GM19240 (cell line): ENCODE measurements around the gene COX8C.
"Not testable (repeated sequence)": the region's sequence is repeated elsewhere in the genome, so short reads cannot be mapped to it uniquely, and the experiment has no call there.

Experiments used
- DNase-seq: peaks from one replicate; pipeline ENCODE4 v3.0.0; 2011; ENCODE audit warnings: low spot score; ENCODE audit not compliant: insufficient read length

The COX8C gene

DNA sequence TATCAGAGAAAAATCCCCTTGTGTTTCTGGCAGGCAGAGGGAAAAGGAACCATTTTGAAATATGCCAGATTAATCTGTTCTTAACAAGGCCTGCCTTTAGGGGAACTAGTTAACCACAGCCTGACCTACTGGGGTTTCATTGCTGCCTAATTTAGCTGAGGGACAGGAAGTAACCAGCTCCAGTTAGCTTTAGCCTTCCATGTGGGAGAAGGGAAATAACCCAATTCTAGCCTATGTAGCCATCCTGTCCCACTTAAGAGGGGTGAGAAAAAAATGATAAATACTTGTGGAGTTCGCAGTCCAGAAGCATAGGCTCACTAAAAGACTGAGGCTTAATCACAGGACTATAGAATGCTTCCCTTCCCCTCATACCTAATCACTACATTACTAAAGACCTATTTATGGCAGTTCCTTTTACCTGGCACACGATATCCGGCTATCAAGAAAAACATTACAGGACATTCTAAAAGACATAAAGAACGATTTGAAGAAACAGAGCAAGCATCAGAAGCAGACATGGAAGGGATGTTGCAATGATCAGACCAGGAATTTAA is 22.8 kb downstream of the COX8C start:
- DNase-seq = peak; percentile 11

DNA sequence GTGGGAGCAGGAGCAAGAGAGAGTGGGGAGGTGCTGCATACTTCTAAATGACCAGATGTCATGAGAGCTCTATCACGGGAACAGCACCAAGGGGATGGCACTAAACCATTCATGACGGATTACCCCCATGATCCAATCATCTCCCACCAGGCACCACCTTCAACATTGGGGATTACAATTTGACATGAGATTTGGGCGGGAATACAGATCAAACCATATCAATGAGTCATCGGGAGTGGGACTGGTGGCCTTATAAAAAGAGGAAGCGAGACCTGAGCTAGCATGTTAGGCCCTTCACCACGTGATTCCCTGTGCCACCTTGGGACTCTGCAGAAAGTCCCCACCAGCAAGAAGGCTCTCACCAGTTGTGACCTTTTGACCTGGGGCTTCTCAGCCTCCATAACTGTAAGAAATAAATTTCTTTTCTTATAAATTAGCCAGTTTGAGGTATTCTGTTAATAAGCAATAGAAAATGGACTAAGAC is 28.7 kb downstream of the COX8C start:
- peak; percentile 32 for DNase-seq

GRCh38 chr14:93379831-93380230 is 32.8 kb downstream of the COX8C start:
- no peak for DNase-seq

DNA sequence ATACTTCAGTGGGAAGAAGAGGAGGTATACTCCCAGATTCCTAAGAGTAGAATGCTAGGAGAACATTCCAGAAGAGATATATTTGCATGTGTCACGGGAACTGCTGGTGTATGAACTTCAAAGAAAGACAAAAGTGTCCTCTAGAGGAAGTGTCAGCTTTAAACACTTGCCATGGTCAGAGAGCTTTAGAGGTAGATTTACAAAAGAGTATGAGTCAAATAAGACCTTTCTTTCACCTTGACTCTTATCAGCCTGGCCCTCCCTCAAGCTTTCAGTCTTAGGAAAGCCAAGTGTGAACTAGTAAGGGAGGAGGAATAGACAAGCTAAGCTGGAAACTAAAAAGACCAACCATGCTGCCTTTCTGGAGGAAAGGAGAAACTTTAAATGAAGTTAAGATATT is 34.7 kb downstream of the COX8C start:
- DNase-seq = no peak

GRCh38 chr14:93384256-93384655 is 37.3 kb downstream of the COX8C start:
- DNase-seq = not testable (repeated sequence)

DNA sequence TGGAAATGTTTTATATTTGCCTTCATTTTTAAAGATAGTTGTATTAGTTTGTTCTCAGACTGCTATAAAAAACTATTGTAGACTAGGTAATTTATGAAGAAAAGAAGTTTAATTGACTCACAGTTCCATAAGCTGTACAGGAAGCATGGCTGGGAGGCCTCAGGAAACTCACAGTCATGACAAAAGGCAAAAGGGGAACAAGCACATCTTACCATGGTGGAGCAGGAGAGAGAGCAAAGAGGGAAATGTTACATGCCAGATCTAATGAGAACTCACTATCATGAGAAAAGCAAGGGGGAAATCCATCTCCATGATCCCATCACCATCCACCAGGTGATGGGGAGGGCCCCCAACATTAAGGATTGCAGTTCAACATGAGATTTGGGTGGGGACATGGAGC is 48.2 kb downstream of the COX8C start:
- DNase-seq = no peak

DNA sequence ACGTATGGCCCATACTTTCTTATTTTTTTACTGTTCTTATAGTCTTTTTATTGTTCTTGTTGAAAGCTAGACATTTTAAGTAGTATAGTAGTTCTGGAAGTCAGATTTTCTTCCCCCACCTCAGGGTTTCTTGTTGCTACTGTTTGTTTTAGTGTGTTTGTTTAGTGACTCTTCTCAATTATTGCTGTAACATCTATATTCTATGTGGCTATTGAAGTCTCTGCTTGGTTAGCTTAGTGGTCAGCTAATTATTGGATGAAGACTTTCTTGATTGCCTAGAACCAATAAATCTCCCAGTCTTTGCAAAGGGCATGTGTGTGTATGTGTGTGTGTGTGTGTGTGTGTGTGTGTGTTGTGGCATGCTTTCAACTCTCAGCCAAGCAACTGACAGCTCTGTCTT is 49.5 kb downstream of the COX8C start:
- DNase-seq = no peak
